HCT116 (cell line): ENCODE results near the gene RALGPS2.

Source experiments
- CEBPB ChIP-seq: IDR thresholded peaks from 2 replicates; pipeline ENCODE4 v1.6.1; 2012; ENCODE audit warnings: low read depth
- EZH2 ChIP-seq: fragments of 200-600 bp; sonication (generic); IDR thresholded peaks from 2 replicates; pipeline ENCODE4 v1.6.1; 2017; ENCODE audit warnings: antibody characterized with exemption, mixed run types
- EZH2phosphoT487 ChIP-seq: fragments of 200-600 bp; IDR thresholded peaks from 2 replicates; pipeline ENCODE4 v1.6.1; 2018; ENCODE audit warnings: antibody characterized with exemption, borderline replicate concordance
- JUND ChIP-seq: IDR thresholded peaks from 2 replicates; pipeline ENCODE4 v1.6.1; 2012
- POLR2A ChIP-seq: IDR thresholded peaks from 2 replicates; pipeline ENCODE4 v1.7.0; 2011; ENCODE audit warnings: borderline replicate concordance; ENCODE audit not compliant: insufficient read depth, insufficient read length; ENCODE audit errors: extremely low read depth
- POLR2AphosphoS5 ChIP-seq: IDR thresholded peaks from 2 replicates; pipeline ENCODE4 v1.6.1; 2011; ENCODE audit warnings: mild to moderate bottlenecking, low read depth, low read length, moderate library complexity
- RAD21 ChIP-seq: IDR thresholded peaks from 2 replicates; pipeline ENCODE4 v1.6.1; 2012; ENCODE audit warnings: low read depth, mild to moderate bottlenecking
- YY1 ChIP-seq: IDR thresholded peaks from 2 replicates; pipeline ENCODE4 v1.6.1; 2011; ENCODE audit warnings: low read length, low read depth, moderate library complexity, mild to moderate bottlenecking; ENCODE audit not compliant: insufficient replicate concordance; ENCODE audit errors: extremely low read depth
- ZNF274 ChIP-seq: fragments of 200-500 bp; sonication (Bioruptor generic); IDR thresholded peaks from 2 replicates; pipeline ENCODE4 v1.6.1; 2014; ENCODE audit warnings: mild to moderate bottlenecking, low read depth, low read length, inconsistent platforms
- TF ChIP-seq, protein P1 (sequence below): IDR thresholded peaks from 2 replicates; pipeline ENCODE4 v1.6.1; 2012
- TF ChIP-seq, protein P2 (sequence below): IDR thresholded peaks from 2 replicates; pipeline ENCODE4 v1.6.1; 2012; ENCODE audit warnings: low read depth
- TF ChIP-seq, protein P3 (sequence below), 3 experiments: fragments of 200-600 bp in 1 of 3; sonication (generic) in 1 of 3; IDR thresholded peaks in 2 of 3; conservative IDR thresholded peaks in 1 of 3; 2 replicates each; pipeline ENCODE4 v1.5.1; 2012 to 2017; ENCODE audit warnings: low read depth in 2 of 3, low read length in 2 of 3, antibody characterized with exemption in 1 of 3, borderline replicate concordance in 1 of 3, control low read depth in 1 of 3, mild to moderate bottlenecking in 1 of 3, mixed read lengths in 1 of 3, mixed run types in 1 of 3, moderate library complexity in 1 of 3; ENCODE audit not compliant: insufficient read depth in 1 of 3
- TF ChIP-seq, protein P4 (sequence below): IDR thresholded peaks from 2 replicates; pipeline ENCODE4 v1.6.1; 2011; ENCODE audit warnings: mild to moderate bottlenecking, low read length, moderate library complexity; ENCODE audit not compliant: insufficient replicate concordance; ENCODE audit errors: extremely low read depth

DNA sequence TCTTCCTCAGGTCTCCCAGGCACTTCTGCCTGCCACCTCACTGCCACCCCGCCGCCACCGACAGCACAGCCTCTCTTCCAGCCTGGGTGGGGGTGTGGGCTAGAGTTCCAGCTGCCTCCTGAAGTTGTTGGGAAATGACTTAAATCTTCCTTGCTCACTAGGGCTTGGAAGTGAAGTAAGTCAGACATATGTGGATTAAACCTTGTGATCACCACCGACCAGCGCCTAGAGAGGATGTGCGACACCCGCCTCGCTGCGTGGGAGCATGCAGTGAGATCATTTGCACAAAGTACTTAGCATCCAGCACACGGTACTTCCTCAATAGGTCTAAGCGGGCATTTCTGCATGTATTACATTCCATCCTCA, 229.3 kb downstream of the RALGPS2 start:
- TF ChIP-seq YY1 (no peak), EZH2phosphoT487 (no peak), POLR2A (no peak), RAD21 (no peak), JUND (no peak), POLR2AphosphoS5 (no peak), EZH2 (no peak), CEBPB (no peak), ZNF274 (no peak)
- TF ChIP-seq, protein P1, sequence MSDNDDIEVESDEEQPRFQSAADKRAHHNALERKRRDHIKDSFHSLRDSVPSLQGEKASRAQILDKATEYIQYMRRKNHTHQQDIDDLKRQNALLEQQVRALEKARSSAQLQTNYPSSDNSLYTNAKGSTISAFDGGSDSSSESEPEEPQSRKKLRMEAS = no peak
- TF ChIP-seq, protein P2, sequence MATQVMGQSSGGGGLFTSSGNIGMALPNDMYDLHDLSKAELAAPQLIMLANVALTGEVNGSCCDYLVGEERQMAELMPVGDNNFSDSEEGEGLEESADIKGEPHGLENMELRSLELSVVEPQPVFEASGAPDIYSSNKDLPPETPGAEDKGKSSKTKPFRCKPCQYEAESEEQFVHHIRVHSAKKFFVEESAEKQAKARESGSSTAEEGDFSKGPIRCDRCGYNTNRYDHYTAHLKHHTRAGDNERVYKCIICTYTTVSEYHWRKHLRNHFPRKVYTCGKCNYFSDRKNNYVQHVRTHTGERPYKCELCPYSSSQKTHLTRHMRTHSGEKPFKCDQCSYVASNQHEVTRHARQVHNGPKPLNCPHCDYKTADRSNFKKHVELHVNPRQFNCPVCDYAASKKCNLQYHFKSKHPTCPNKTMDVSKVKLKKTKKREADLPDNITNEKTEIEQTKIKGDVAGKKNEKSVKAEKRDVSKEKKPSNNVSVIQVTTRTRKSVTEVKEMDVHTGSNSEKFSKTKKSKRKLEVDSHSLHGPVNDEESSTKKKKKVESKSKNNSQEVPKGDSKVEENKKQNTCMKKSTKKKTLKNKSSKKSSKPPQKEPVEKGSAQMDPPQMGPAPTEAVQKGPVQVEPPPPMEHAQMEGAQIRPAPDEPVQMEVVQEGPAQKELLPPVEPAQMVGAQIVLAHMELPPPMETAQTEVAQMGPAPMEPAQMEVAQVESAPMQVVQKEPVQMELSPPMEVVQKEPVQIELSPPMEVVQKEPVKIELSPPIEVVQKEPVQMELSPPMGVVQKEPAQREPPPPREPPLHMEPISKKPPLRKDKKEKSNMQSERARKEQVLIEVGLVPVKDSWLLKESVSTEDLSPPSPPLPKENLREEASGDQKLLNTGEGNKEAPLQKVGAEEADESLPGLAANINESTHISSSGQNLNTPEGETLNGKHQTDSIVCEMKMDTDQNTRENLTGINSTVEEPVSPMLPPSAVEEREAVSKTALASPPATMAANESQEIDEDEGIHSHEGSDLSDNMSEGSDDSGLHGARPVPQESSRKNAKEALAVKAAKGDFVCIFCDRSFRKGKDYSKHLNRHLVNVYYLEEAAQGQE = no peak
- TF ChIP-seq, protein P3, sequence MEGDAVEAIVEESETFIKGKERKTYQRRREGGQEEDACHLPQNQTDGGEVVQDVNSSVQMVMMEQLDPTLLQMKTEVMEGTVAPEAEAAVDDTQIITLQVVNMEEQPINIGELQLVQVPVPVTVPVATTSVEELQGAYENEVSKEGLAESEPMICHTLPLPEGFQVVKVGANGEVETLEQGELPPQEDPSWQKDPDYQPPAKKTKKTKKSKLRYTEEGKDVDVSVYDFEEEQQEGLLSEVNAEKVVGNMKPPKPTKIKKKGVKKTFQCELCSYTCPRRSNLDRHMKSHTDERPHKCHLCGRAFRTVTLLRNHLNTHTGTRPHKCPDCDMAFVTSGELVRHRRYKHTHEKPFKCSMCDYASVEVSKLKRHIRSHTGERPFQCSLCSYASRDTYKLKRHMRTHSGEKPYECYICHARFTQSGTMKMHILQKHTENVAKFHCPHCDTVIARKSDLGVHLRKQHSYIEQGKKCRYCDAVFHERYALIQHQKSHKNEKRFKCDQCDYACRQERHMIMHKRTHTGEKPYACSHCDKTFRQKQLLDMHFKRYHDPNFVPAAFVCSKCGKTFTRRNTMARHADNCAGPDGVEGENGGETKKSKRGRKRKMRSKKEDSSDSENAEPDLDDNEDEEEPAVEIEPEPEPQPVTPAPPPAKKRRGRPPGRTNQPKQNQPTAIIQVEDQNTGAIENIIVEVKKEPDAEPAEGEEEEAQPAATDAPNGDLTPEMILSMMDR (IDR thresholded peaks at IDR 0.05 in 2 of 3, conservative IDR thresholded peaks at IDR 0.05 in 1 of 3; ENCODE audit: borderline replicate concordance in 1 of 3, insufficient read depth in 1 of 3, low read depth in 2 of 3, low read length in 2 of 3) = no peak
- TF ChIP-seq, protein P4, sequence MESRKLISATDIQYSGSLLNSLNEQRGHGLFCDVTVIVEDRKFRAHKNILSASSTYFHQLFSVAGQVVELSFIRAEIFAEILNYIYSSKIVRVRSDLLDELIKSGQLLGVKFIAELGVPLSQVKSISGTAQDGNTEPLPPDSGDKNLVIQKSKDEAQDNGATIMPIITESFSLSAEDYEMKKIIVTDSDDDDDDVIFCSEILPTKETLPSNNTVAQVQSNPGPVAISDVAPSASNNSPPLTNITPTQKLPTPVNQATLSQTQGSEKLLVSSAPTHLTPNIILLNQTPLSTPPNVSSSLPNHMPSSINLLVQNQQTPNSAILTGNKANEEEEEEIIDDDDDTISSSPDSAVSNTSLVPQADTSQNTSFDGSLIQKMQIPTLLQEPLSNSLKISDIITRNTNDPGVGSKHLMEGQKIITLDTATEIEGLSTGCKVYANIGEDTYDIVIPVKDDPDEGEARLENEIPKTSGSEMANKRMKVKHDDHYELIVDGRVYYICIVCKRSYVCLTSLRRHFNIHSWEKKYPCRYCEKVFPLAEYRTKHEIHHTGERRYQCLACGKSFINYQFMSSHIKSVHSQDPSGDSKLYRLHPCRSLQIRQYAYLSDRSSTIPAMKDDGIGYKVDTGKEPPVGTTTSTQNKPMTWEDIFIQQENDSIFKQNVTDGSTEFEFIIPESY = no peak
